HCEC 1CT (cell line): ENCODE measurements around the gene HK2.
"Not testable (repeated sequence)": the region's sequence is repeated elsewhere in the genome, so short reads cannot be mapped to it uniquely, and the experiment has no call there.

Experiments
- DNase-seq: peaks from one replicate; pipeline ENCODE4 v3.0.0-alpha.2; 2017

HK2 gene

DNA sequence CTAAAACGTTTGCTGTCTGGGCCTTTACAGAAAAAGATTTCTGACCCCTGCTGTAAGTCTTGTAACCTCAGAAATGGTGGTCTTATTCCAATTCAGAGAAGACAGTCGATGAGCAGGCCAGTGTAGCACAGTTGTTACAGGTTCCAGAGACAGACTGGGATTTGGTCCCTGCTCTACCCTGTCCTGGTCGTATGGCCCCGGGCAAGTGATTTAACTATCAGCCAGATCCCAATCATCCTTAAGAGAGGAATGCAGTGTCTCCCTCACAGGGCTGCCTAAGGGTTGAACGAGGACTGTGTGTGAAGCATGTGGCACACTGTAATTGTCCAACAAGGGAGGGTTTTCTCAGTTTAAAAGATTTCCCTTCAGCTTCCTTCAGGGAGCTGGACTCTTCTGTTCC lies 47.2 kb downstream of the HK2 start:
- no peak for DNase-seq

- no peak for DNase-seq
These were observed 47.8 kb downstream of the HK2 start for GRCh38 chr2:74881626-74882298.

DNA sequence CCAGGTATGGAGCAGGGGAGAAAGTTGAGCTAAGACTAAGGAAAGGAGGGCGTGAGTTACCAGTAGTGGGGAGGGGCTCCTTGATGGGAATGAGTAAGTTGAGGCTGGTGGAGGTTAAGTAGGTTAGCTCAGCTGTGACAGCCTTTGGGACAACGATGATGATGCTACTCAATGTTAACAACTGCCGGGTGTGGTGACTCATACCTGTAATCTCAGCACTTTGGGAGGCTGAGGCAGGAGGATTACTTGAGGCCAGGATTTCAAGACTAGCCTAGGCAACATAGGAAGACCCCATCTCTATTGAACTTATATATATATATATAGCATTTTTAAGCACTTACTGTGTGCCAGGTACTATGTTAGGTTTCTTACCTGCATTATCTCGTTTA lies 48.4 kb downstream of the HK2 start:
- no peak for DNase-seq

DNA sequence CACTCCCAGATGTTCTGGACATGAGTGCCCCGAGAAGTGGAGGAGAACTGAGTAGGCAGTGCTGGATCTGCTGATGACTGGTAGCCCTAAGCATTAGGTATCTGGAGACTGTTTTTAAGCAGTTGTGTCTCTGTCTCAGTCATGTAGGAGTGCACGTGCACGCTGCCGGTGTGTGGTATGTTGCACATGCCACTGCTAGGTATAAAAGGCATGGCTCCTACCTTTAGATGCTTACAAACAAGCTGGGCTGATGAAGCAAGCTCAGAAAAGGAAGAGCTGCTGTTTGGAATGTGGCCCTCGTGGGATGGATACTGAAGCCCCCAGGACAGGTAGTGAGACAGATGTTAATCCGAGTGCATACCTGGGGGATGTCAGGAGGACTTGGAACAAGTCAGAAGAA lies 49.1 kb downstream of the HK2 start:
- DNase-seq: no peak

DNA sequence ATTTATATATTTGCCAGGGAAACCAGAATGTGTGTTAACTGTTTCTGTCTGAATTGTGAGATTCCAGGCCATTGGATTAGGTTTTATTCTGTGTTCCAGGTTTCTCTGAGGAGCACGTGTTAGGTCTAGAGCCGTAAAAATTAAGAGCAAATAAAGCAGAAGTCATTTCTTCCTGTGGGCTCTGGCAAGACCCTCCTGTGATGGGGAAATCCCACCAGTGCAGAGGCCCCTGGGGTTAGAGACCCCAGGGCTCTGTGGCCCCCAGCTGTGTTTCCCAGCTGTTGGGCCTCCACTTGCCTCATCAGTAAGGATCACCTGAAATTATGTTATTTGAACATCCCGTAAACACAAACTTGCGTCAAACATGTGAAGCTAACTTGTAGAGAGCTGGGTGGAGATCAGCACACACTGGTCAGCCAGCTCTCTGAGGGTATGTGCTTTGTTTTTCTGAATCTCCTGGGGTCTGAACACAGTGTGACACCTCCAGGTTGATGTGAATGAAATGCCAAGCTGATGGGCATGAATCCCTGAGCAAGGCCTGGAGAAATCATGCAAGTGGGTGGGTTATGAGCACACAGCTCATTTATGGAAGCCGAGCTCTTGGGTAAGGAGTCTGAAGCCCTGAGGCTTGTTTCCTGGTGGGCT lies 50.3 kb downstream of the HK2 start:
- DNase-seq: no peak

DNA sequence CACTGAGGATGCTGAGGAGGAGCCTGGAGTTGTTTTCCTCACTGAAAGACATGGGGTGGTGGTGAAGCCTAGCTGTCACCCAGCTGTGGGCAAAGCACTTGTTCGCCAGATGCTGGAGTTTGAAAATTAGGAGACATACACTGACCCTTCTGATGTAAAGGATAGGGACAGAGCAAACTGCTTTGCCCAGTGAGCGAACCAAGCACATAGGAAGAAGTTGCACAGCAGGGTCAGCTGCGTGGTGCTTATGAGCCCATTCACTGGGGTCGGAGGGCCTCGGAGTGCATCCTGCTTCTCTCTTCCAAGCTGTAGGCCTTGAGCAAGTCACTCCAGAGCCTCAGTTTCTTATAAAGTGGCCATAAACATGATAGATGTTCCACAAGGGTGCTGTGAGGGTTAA lies 50.9 kb downstream of the HK2 start:
- no peak for DNase-seq

GRCh38 chr2:74886251-74886650 lies 52.3 kb downstream of the HK2 start:
- no peak for DNase-seq

DNA sequence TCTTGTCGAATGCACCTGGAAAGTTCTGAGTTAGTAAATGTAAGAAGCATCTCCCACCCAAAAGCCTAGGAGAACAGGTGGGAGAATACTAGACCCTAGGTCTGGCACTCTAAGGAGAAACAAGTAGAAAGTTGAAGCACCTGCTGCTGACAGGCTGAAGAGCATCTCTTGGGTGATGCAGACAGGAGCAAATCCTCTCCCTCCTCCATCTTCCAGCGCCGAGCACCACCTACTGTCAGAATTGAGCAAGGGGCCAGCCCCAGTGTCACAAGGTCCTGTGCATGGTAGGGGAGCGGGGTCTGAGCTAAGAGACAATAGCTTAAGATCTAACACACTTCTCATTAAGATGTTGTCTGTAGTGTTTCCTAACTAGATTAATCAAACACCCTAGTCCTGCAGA lies 52.9 kb downstream of the HK2 start:
- DNase-seq: no peak

- no peak for DNase-seq
These were observed 53.6 kb downstream of the HK2 start for GRCh38 chr2:74887445-74887951.

DNA sequence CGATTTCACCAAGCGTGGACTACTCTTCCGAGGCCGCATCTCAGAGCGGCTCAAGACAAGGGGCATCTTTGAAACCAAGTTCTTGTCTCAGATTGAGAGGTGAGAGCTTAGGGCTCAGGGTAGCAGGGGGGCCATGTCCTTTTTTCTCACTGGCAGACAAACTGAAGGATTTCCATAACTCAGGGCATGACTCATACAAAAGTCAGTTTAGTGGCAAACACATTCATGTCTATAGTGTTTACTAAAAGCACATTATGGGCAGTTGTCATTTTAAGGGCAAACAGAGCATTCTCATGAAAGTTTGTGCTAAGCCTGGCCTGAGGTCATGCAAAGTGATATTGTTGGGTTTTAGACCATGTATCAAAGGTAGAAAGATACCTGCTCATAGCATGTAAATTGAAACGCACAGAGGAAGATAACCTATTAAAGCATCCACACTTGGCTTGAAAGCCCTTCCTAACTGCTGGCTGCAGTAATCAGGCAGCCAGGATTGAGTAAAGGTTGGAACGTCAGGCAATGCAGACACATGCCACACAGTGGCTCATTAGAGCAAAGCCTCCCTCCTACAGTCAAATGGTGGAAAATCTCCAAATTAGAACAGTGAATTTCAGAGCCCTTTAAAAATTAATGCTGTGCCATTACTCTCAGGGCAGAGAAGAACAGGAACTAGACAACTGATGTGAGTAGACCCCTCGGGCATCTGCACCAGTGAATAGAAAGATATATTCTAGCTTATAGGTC lies 54.2 kb downstream of the HK2 start:
- peak; percentile 57 for DNase-seq

GRCh38 chr2:74889159-74889558 lies 55.2 kb downstream of the HK2 start:
- no peak for DNase-seq

- no peak for DNase-seq
These were observed 56.8 kb downstream of the HK2 start for GRCh38 chr2:74890711-74891110.

GRCh38 chr2:74891136-74891764 lies 57.3 kb downstream of the HK2 start:
- no peak for DNase-seq

DNA sequence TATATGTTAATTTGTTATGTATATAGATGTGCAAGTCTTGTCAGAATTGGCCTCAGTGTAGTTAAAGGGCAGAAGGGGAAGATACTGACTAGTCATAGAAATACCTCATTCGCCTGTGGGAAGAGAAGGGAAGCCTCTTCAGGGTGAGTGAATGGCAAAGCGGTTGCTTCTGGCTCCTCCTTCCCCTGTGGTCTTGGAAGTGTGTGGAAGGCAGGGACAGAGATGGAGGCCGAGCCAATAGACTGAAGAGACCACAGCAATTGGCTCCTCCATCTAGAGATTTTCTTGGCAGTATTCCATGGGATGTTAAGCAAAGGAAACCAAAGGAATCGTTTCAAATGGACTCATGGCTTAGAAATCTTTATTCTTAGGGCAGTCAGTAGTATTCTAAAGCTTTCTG lies 57.9 kb downstream of the HK2 start:
- peak; percentile 36 for DNase-seq

GRCh38 chr2:74892609-74893008 lies 58.7 kb downstream of the HK2 start:
- no peak for DNase-seq

DNA sequence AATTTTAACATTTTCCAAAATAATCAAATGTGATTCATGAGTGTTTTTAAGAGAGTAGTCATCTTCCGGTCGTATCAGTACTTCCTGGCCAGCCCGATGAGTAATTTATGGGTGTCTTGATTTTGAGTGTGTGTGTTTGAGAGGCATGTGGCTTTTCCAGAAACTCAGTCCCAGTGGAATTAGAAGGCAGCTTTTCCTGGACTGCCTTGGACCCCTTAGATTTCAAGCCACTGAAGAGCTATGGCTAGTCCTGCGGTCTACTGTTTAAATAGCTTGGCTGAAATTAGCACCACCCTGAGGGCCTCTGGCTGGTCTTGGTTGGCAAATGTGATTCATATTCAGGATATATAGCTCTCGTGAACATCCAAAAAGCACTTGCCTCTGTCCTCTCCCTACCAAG lies 59.4 kb downstream of the HK2 start:
- DNase-seq: peak; percentile 86

GRCh38 chr2:74894272-74894981 lies 60.5 kb downstream of the HK2 start:
- peak; percentile 63 for DNase-seq

DNA sequence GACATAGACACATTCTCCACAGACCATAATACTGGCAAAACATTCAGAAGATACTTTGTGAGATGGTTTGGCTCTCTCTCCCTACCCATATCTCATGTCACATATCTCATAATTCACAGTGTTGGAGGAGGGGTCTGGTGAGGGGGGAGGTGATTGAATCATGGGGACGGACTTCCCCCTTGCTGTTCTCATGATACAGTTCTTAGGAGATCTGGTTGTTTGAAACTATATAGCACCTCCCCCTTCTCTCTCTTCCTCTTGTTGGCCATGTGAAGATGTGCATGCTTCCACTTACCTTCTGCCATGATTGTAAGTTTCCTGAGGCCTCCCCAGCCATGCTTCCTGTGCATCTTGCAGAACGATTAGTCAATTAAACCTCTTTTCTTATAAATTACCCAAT lies 61.1 kb downstream of the HK2 start:
- no peak for DNase-seq

GRCh38 chr2:74896232-74896631 lies 62.3 kb downstream of the HK2 start:
- DNase-seq: no peak

- DNase-seq: not testable (repeated sequence)
These were observed 66.3 kb downstream of the HK2 start for GRCh38 chr2:74900225-74900624.

GRCh38 chr2:74902281-74902860 lies 68.4 kb downstream of the HK2 start:
- DNase-seq: no peak

DNA sequence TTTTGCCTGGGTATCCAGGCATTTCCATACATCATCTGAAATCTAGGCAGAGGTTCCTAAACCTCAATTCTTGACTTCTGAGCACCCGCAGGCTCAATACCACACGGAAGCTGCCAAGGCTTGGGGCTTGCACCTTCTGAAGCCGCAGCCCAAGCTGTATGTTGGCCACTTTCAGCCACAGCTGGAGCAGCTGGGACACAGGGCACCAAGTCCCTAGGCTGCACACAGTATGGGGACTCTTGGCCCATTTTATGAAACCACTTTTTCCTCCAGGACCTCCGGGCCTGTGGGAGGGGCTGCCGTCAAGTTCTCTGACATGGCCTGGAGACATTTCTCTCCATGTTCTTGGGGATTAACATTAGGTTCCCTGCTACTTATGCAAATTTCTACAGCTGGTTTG lies 72.5 kb downstream of the HK2 start:
- no peak for DNase-seq

DNA sequence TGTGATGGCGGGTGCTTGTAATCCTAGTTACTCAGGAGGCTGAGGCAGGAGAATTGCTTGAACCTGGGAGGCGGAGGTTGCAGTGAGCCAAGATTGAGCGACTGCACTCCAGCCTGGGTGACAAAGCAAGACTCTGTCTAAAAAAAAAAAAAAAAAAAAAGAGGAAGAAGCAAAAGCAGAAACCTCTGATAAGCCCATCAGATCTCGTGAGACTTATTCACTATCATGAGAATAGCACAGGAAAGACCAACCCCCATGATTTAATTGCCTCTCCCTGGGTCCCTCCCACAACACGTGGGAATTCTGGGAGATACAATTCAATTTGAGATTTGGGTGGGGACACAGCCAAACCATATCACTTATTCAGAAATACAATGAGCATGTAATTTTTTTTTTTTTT lies 73.6 kb downstream of the HK2 start:
- DNase-seq: not testable (repeated sequence)
